Upper lobe of left lung (tissue), 4 donors: ENCODE data around the gene TEX13A.

Experiments
- EP300 ChIP-seq, 4 donors: sonication (generic); formaldehyde crosslinking; IDR thresholded peaks; one replicate each; pipeline ENCODE4 v1.5.1; 2017; ENCODE audit warnings: antibody characterized with exemption in 4 of 4, control low read depth in 2 of 4
- POLR2A ChIP-seq, 4 donors: fragments of 450-650 bp; IDR thresholded peaks; one replicate each; pipeline ENCODE4 v1.5.1; 2016 to 2017; ENCODE audit warnings: antibody characterized with exemption in 4 of 4, mild to moderate bottlenecking in 2 of 4
- POLR2AphosphoS5 ChIP-seq, 2 donors: sonication (generic); formaldehyde crosslinking; IDR thresholded peaks; one replicate each; pipeline ENCODE4 v1.5.1; 2017; ENCODE audit warnings: antibody characterized with exemption in 2 of 2
- TF ChIP-seq, protein P1 (sequence below), 6 experiments: fragments of 450-650 bp in 4 of 6; fragments of 200-600 bp in 2 of 6; sonication (generic) in 2 of 6; IDR thresholded peaks; one replicate each; pipeline ENCODE4 v1.5.1; 2016 to 2019; ENCODE audit warnings: antibody characterized with exemption in 6 of 6

DNA sequence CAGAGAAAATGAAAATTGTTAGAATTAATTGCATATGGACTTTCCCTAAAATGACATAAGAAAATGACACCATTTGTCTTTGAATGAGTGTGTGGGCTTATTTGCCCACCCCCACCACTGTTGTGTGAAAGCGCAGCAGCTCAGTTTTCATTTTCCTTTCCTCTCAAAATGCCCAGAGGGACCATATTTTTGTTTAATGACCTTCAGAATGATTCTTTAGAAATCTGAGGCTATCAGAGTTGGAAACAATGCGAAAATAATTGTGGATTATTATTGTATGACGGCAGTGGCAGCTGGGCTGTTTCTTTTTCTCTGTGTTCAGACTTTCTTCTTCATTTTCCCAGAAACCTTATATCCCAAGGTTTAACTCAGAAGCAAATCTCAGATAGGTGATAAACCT lies 44.6 kb upstream of the TEX13A start:
- TF ChIP-seq, protein P1, sequence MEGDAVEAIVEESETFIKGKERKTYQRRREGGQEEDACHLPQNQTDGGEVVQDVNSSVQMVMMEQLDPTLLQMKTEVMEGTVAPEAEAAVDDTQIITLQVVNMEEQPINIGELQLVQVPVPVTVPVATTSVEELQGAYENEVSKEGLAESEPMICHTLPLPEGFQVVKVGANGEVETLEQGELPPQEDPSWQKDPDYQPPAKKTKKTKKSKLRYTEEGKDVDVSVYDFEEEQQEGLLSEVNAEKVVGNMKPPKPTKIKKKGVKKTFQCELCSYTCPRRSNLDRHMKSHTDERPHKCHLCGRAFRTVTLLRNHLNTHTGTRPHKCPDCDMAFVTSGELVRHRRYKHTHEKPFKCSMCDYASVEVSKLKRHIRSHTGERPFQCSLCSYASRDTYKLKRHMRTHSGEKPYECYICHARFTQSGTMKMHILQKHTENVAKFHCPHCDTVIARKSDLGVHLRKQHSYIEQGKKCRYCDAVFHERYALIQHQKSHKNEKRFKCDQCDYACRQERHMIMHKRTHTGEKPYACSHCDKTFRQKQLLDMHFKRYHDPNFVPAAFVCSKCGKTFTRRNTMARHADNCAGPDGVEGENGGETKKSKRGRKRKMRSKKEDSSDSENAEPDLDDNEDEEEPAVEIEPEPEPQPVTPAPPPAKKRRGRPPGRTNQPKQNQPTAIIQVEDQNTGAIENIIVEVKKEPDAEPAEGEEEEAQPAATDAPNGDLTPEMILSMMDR (IDR thresholded peaks at IDR 0.05), result no peak
- no peak for TF ChIP-seq POLR2A (IDR thresholded peaks at IDR 0.05)
- no peak for TF ChIP-seq POLR2AphosphoS5 (IDR thresholded peaks at IDR 0.05)
- no peak for TF ChIP-seq EP300 (IDR thresholded peaks at IDR 0.05)
